IMR-90 (cell line): Measurements from ENCODE around the gene KCNN3. TPM values are rescaled to one million over a fixed set of nuclear protein-coding genes. Genes with fewer than 3 reads are reported as not detected.

ENCODE experiments used
- ATAC-seq: fragments of 200-7000 bp; cut with Tn5 transposase; 2 replicates; pipeline ENCODE4 v1.9.1; 2020; ENCODE audit warnings: low read depth, mild to moderate bottlenecking, moderate library complexity
- BruUV-seq: library from RNA; stranded (reverse); fragments of 400-500 nt; replicated peaks from 2 replicates; lab custom pipeline; 2021; lab: Mats Ljungman, UMichigan
- CTCF ChIA-PET: fragments of 300-600 bp; formaldehyde crosslinking; extraction: SDS; loops from one replicate; lab custom pipeline; 2021; ENCODE audit warnings: antibody characterized with exemption; lab: Yijun Ruan, JAX
- POLR2A ChIA-PET: fragments of 300-600 bp; sonication (Branson Sonifier 250); formaldehyde crosslinking; loops from one replicate; lab custom pipeline; 2022; ENCODE audit warnings: antibody characterized with exemption; ENCODE audit not compliant: unreplicated experiment; lab: Charles Lee
- DNase-seq: peaks from one replicate; pipeline ENCODE4 v3.0.0; 2013
- H2AFZ ChIP-seq: replicated peaks from 2 replicates; pipeline ENCODE3; 2013; ENCODE audit warnings: low read length, mild to moderate bottlenecking; ENCODE audit not compliant: poor library complexity
- H2AK5ac ChIP-seq: 2 replicates; pipeline ENCODE4 v1.6.1; 2013; ENCODE audit warnings: low read depth, low read length, inconsistent platforms
- H2AK9ac ChIP-seq: replicated peaks from 2 replicates; pipeline ENCODE3; 2013; ENCODE audit warnings: mild to moderate bottlenecking, low read depth, low read length, moderate library complexity; ENCODE audit not compliant: poor library complexity
- H2BK120ac ChIP-seq: 2 replicates; pipeline ENCODE4 v1.6.1; 2013; ENCODE audit warnings: low read depth, low read length, inconsistent platforms
- H2BK15ac ChIP-seq: 3 replicates; pipeline ENCODE4 v1.6.1; 2013; ENCODE audit warnings: low read depth, low read length, inconsistent platforms
- H2BK20ac ChIP-seq: 2 replicates; pipeline ENCODE4 v1.6.1; 2013; ENCODE audit warnings: low read depth, mild to moderate bottlenecking, inconsistent platforms, low read length, moderate library complexity
- H2BK5ac ChIP-seq: 2 replicates; pipeline ENCODE4 v1.6.1; 2013; ENCODE audit warnings: mild to moderate bottlenecking, low read depth, low read length, inconsistent platforms; ENCODE audit not compliant: poor library complexity, severe bottlenecking
- H3K14ac ChIP-seq: replicated peaks from 2 replicates; pipeline ENCODE4 v1.6.1; 2013; ENCODE audit warnings: low read depth, low read length, inconsistent platforms
- H3K18ac ChIP-seq: 2 replicates; pipeline ENCODE4 v1.6.1; 2013; ENCODE audit warnings: low read depth, low read length, control low read depth
- H3K23ac ChIP-seq: 2 replicates; pipeline ENCODE4 v1.6.1; 2013; ENCODE audit warnings: low read depth, low read length, inconsistent platforms
- H3K27ac ChIP-seq: 2 replicates; pipeline ENCODE4 v1.5.1; 2013; ENCODE audit warnings: mild to moderate bottlenecking, control low read depth, low read length; ENCODE audit not compliant: insufficient read depth
- H3K27me3 ChIP-seq: 2 replicates; pipeline ENCODE4 v1.6.1; 2013; ENCODE audit warnings: low read length; ENCODE audit not compliant: control insufficient read depth, insufficient read depth
- H3K36me3 ChIP-seq: 2 replicates; pipeline ENCODE4 v1.6.1; 2013; ENCODE audit warnings: low read length, mixed read lengths; ENCODE audit not compliant: control insufficient read depth, insufficient read depth
- H3K4ac ChIP-seq: 2 replicates; pipeline ENCODE4 v1.6.1; 2013; ENCODE audit warnings: low read depth, low read length, inconsistent platforms
- H3K4me1 ChIP-seq: 2 replicates; pipeline ENCODE4 v1.6.1; 2013; ENCODE audit warnings: low read length, mixed read lengths; ENCODE audit not compliant: control insufficient read depth, insufficient read depth
- H3K4me2 ChIP-seq: 2 replicates; pipeline ENCODE4 v1.6.1; 2013; ENCODE audit warnings: low read depth, mild to moderate bottlenecking, control low read depth, low read length, moderate library complexity
- H3K4me3 ChIP-seq: 2 replicates; pipeline ENCODE4 v1.5.1; 2013; ENCODE audit warnings: low read depth, mild to moderate bottlenecking, control low read depth, low read length, moderate library complexity; ENCODE audit not compliant: insufficient read depth
- H3K56ac ChIP-seq: 2 replicates; pipeline ENCODE4 v1.6.1; 2013; ENCODE audit warnings: low read length, inconsistent platforms; ENCODE audit not compliant: insufficient read depth; ENCODE audit errors: extremely low read depth
- H3K79me1 ChIP-seq, 2 experiments: 2 replicates each; pipeline ENCODE4 v1.6.1; 2013; ENCODE audit warnings: low read length in 2 of 2, inconsistent platforms in 1 of 2, low read depth in 1 of 2
- H3K9ac ChIP-seq: 2 replicates; pipeline ENCODE4 v1.6.1; 2013; ENCODE audit warnings: low read depth, low read length, control low read depth
- H3K9me1 ChIP-seq: 2 replicates; pipeline ENCODE4 v1.6.1; 2013; ENCODE audit warnings: low read length, inconsistent platforms; ENCODE audit not compliant: insufficient read depth
- H3K9me3 ChIP-seq: 2 replicates; pipeline ENCODE4 v1.6.1; 2013; ENCODE audit warnings: low read length; ENCODE audit not compliant: control insufficient read depth, insufficient read depth
- H4K20me1 ChIP-seq: 2 replicates; pipeline ENCODE4 v1.6.1; 2013; ENCODE audit warnings: low read length, inconsistent platforms; ENCODE audit not compliant: insufficient read depth
- H4K5ac ChIP-seq: 2 replicates; pipeline ENCODE4 v1.6.1; 2013; ENCODE audit warnings: mild to moderate bottlenecking, low read depth, low read length, control low read depth
- H4K8ac ChIP-seq, 2 experiments: 2 replicates each; pipeline ENCODE4 v1.6.1; 2013; ENCODE audit warnings: low read depth in 2 of 2, low read length in 2 of 2, control low read depth in 1 of 2, inconsistent platforms in 1 of 2
- H4K91ac ChIP-seq: 2 replicates; pipeline ENCODE4 v1.6.1; 2013; ENCODE audit warnings: low read depth, low read length, inconsistent platforms; ENCODE audit not compliant: insufficient read depth
- CEBPB ChIP-seq: IDR thresholded peaks from 2 replicates; pipeline ENCODE4 v1.6.1; 2012; ENCODE audit warnings: low read depth, low read length, improper control_type of control experiment
- CHD1 ChIP-seq: IDR thresholded peaks from 2 replicates; pipeline ENCODE4 v1.6.1; 2012; ENCODE audit warnings: low read depth, low read length, improper control_type of control experiment
- FOS ChIP-seq: fragments of 150-350 bp; IDR thresholded peaks from 2 replicates; pipeline ENCODE4 v1.6.1; 2016; ENCODE audit warnings: low read depth, low read length
- MAFK ChIP-seq: IDR thresholded peaks from 2 replicates; pipeline ENCODE4 v1.6.1; 2012; ENCODE audit warnings: low read depth, low read length, improper control_type of control experiment
- MAZ ChIP-seq: IDR thresholded peaks from 2 replicates; pipeline ENCODE4 v1.6.1; 2012; ENCODE audit warnings: low read depth, mild to moderate bottlenecking, low read length, improper control_type of control experiment, moderate library complexity, borderline replicate concordance
- MXI1 ChIP-seq: IDR thresholded peaks from 2 replicates; pipeline ENCODE4 v1.6.1; 2012; ENCODE audit warnings: low read depth, mild to moderate bottlenecking, low read length, moderate library complexity, borderline replicate concordance
- POLR2A ChIP-seq: IDR thresholded peaks from 2 replicates; pipeline ENCODE4 v1.6.1; 2012; ENCODE audit warnings: mild to moderate bottlenecking, low read depth, low read length
- RCOR1 ChIP-seq: IDR thresholded peaks from 2 replicates; pipeline ENCODE4 v1.6.1; 2012; ENCODE audit warnings: mild to moderate bottlenecking, low read length, improper control_type of control experiment; ENCODE audit not compliant: insufficient replicate concordance
- RFX5 ChIP-seq: IDR thresholded peaks from 2 replicates; pipeline ENCODE4 v1.8.0; 2012; ENCODE audit warnings: low read depth, mild to moderate bottlenecking, low read length, moderate library complexity
- SMC3 ChIP-seq: fragments of 150-350 bp; IDR thresholded peaks from 2 replicates; pipeline ENCODE4 v1.6.1; 2016; ENCODE audit warnings: low read depth, mild to moderate bottlenecking, antibody characterized with exemption, low read length, moderate library complexity
- USF2 ChIP-seq: fragments of 150-350 bp; IDR thresholded peaks from 2 replicates; pipeline ENCODE4 v1.6.1; 2017; ENCODE audit warnings: mild to moderate bottlenecking, antibody characterized with exemption, low read length, low read depth
- WGBS, 2 experiments: methylation state at CpG; one replicate each; pipeline versions ENCODE4 v1.1.5 to v1.1.7; 2013; ENCODE audit warnings: missing lambda C conversion rate in 2 of 2; ENCODE audit not compliant: insufficient read length in 1 of 2; ENCODE audit errors: extremely low coverage in 2 of 2; 5-methylcytosine and 5-hydroxymethylcytosine counted together
- dilution Hi-C: fragments of 300-500 bp; cut with HindIII; formaldehyde crosslinking; loops from one replicate; pipeline ENCODE4 v1.14.3; 2018; ENCODE audit warnings: low sequenced_read_pairs; ENCODE audit not compliant: unreplicated experiment
- in situ Hi-C: fragments of 300-500 bp; cut with MboI; formaldehyde crosslinking; loops from 3 replicates; pipeline ENCODE4 v1.14.3; 2019; ENCODE audit warnings: low sequenced_read_pairs, inconsistent platforms, mixed read lengths
- intact Hi-C: fragments of 100-400 bp; cut with micrococcal nuclease; formaldehyde crosslinking; loops from 2 replicates; pipeline ENCODE4 v1.10.0; 2022
- polyA plus RNA-seq, 3 experiments: library from polyadenylated mRNA; depleted of rRNA; stranded (reverse); fragments of >200 nt; gene quantifications; 2 replicates each; pipeline ENCODE4 v1.2.3, GENCODE V29; 2012; ENCODE audit warnings: low replicate concordance in 1 of 3
- total RNA-seq: library from RNA; depleted of rRNA; stranded (reverse); fragments of >200 nt; gene quantifications from 2 replicates; pipeline ENCODE4 v1.2.3, GENCODE V29; 2012
- TF ChIP-seq, protein P1 (sequence below): fragments of 150-350 bp; IDR thresholded peaks from 2 replicates; pipeline ENCODE4 v1.6.1; 2016; ENCODE audit warnings: low read depth, mild to moderate bottlenecking, low read length, moderate library complexity, borderline replicate concordance

The KCNN3 gene
- total and polyA plus RNA-seq, 2 of the 4 experiments (the other 2 are of a cell fraction) = 0.02 TPM; not detected in 1

GRCh38 chr1:154711416-154711815 lies 158.7 kb downstream of the KCNN3 start:
- in situ Hi-C loops = no loop called here

More at GRCh38 chr1:154711416-154711815, 158.7 kb downstream of the KCNN3 start:
- Histone ChIP-seq H4K5ac (no peak overlapping the region), H2AFZ (no peak overlapping the region), H3K18ac (no peak overlapping the region), H3K27ac (no peak overlapping the region), H3K23ac (no peak overlapping the region), H2BK15ac (no peak overlapping the region), H3K4me1 (no peaks in the 10 kb centered on the region), H4K91ac (no peak overlapping the region), H3K9ac (no peak overlapping the region), H2BK120ac (no peak overlapping the region), H3K4me2 (no peak overlapping the region), H3K79me1 (no peaks in the 10 kb centered on the region), H2AK9ac (no peak overlapping the region), H4K8ac (no peak overlapping the region), H3K9me3 (no peaks in the 10 kb centered on the region), H3K14ac (no peak overlapping the region), H2AK5ac (no peak overlapping the region), H3K4me3 (no peak overlapping the region), H3K36me3 (no peaks in the 10 kb centered on the region), H3K27me3 (peaks cover 52% of the 10 kb centered on the region), H2BK5ac (no peak overlapping the region), H4K20me1 (peaks cover 5% of the 10 kb centered on the region; the same call in 1 of the 2 replicates), H3K4ac (no peak overlapping the region), H2BK20ac (no peak overlapping the region), H3K56ac (no peak overlapping the region), H3K9me1 (peaks cover 6% of the 10 kb centered on the region)
- intact Hi-C loops (no loop called here), dilution Hi-C loops (no loop called here)
- BruUV-seq = no TSS peak
- TF ChIP-seq POLR2A (no peak), RFX5 (no peak), CEBPB (no peak), MAZ (no peak), CHD1 (no peak), USF2 (no peak), MXI1 (no peak), SMC3 (no peak), MAFK (no peak), RCOR1 (no peak), FOS (no peak)
- TF ChIP-seq, protein P1, sequence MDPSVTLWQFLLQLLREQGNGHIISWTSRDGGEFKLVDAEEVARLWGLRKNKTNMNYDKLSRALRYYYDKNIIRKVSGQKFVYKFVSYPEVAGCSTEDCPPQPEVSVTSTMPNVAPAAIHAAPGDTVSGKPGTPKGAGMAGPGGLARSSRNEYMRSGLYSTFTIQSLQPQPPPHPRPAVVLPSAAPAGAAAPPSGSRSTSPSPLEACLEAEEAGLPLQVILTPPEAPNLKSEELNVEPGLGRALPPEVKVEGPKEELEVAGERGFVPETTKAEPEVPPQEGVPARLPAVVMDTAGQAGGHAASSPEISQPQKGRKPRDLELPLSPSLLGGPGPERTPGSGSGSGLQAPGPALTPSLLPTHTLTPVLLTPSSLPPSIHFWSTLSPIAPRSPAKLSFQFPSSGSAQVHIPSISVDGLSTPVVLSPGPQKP = no peak
- no peak for DNase-seq
- no peak for ATAC-seq
- CTCF ChIA-PET = no interaction called here
- WGBS, 2 experiments = no CpG with 5 or more reads among the region's 1 CpG
- POLR2A ChIA-PET = no interaction called here
